ENCODE measurements around the gene DNTTIP2.

GRCh38 chr1:93905734-93906133, 26.7 kb upstream of the DNTTIP2 start:
- no peak for TF ChIP-seq RXRA (IDR thresholded peaks at IDR 0.05; ENCODE audit: borderline replicate concordance, low read depth)
- no peak for TF ChIP-seq TCF12 (IDR thresholded peaks at IDR 0.05)
- TF ChIP-seq JUND (IDR thresholded peaks at IDR 0.05) = no peak
- no peak for TF ChIP-seq YY1 (IDR thresholded peaks at IDR 0.05; ENCODE audit: low read depth)
- TF ChIP-seq NRF1 (IDR thresholded peaks at IDR 0.05; ENCODE audit: low read depth, low read length) = no peak
- TF ChIP-seq CHD2 (IDR thresholded peaks at IDR 0.05; ENCODE audit: low read length, partially characterized antibody) = no peak
- no peak for TF ChIP-seq TAF1 (IDR thresholded peaks at IDR 0.05; ENCODE audit: borderline replicate concordance, low read depth, low read length)
- no peak for TF ChIP-seq CTCF (IDR thresholded peaks at IDR 0.05)
- no peak for TF ChIP-seq SIN3A (IDR thresholded peaks at IDR 0.05; ENCODE audit: borderline replicate concordance, low read depth, low read length)
- no peak for TF ChIP-seq EP300 (IDR thresholded peaks at IDR 0.05; ENCODE audit: borderline replicate concordance in 1 of 2, low read depth in 1 of 2, low read length in 1 of 2)

All from SK-N-SH (cell line).